NK-92 (cell line): Measurements from ENCODE around the gene KRTAP10-2.
"Not testable (repeated sequence)": the region's sequence is repeated elsewhere in the genome, so short reads cannot be mapped to it uniquely, and the experiment has no call there.

ENCODE experiments used
- DNase-seq: peaks from one replicate; lab custom pipeline; 2025; ENCODE audit not compliant: unreplicated experiment; lab: John Stamatoyannopoulos, UW

Gene KRTAP10-2

DNA sequence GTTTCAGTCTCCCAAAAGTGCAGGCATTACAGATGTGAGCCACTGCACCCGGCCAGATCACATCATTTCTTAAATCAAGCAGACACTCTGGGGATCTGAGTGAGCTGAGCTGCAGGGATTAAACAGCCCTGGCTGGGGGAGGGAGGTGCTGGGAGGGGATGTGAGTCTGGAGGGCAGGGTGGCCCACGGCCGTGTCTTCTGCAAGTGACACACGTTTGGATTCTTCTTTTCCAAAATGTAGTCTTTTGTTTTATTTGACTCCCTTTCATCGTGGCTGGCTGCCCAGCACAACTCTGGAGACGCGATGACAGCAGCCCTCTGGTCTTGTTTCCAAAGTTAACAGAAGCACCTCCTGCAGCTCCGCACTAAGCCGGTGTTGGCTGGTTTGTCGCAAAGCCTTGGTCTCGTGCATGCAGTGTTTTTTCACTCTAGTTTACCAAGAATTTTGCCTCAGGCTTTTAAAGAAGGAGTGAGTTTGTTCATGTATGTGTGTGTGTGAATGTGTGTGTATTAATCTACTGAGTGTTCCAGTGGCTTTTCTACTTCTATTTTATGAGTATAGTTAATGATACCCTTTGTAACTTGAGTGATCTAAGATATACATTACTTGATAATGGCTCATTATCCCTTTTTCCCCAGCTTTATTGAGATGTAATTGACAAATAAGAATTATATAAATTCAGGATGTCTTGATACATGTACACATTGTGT is 31.9 kb upstream of the KRTAP10-2 start:
- DNase-seq, result no peak

DNA sequence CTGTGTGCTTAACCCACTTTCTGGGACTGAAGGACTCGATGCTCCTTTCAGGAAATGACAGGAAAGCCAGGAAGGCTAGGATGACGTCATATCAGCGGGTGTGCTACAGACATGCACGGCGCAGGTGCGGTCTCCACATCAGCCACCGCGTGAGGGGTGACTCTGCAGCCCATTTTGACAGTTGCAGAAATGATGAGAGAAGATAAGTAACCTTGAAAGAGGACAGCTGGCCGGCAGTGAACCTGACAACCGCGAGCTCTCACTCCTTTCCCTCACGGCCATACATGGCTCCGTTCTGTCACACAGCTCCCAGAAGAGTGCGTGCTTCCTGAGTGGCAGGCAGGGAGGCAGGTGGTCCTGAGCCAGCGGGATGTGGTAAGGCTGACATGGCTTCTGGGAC is 30.8 kb upstream of the KRTAP10-2 start:
- DNase-seq, result no peak

DNA sequence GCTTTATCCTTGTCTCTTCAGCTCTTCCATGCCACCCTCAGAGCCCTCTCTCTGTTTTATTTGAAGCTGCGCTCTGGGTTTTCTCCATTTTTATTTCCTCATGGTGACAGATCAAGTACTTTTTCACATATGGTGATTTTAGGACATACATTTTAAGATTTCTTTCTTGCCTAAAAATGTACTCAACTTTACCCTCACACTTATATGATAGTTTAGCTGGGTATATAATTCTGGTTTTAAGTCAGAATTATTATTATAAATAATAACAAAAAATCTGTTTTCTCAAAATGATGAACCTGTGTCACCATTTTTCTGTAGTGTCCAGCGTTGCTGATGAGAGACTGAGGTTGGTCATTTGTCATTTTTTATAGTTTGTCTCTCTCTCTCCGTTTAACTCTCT is 29.9 kb upstream of the KRTAP10-2 start:
- DNase-seq, result no peak

DNA sequence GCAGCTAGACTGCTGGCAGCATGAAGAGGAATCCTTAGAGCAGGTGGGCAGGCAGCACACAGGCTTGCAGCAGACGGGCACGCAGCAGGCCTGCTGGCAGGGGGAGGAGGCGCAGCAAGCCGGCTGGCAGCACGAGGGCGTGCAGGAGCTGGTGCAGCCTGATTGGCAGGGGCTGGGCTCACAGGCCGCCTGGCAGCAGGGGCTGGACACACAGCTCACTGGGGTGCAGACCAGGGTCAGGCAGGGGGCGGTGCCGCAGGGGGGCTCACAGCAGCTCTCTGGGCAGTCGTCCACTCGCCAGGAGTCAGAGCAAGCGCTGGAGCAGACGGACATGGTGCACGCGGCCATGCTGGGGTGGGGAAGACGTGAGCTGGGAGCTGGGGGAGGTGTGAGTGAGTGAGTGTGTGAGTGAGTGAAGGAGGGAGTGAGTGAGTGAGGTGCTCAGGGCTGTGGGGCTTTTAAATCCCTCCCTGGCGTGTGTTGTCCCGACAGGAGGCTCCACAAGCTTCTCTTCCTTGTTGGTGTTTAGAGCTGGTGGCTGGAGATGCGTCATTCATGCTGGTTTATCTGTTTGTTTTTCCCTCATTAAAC is 29.0 kb upstream of the KRTAP10-2 start, which contains the start of gene KRTAP10-5:
KRTAP10-5 (minus strand) TSS at position 374 of the 591 bp plus-strand sequence; CDS start at position 348, 26 bp downstream.
- not testable (repeated sequence) for DNase-seq

DNA sequence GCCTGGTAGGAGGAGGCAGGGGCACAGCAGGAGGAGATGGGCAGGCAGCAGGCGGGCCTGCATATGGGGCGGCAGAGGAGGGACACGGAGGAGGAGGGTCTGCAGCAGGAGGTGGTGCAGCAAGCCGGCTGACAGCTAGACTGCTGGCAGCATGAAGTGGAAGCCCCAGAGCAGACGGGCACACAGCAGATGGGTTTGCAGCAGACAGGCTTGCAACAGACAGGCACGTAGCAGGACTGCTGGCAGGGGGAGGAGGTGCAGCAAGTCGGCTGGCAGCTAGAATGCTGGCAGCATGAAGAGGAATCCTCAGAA is 28.5 kb upstream of the KRTAP10-2 start:
- no peak for DNase-seq

DNA sequence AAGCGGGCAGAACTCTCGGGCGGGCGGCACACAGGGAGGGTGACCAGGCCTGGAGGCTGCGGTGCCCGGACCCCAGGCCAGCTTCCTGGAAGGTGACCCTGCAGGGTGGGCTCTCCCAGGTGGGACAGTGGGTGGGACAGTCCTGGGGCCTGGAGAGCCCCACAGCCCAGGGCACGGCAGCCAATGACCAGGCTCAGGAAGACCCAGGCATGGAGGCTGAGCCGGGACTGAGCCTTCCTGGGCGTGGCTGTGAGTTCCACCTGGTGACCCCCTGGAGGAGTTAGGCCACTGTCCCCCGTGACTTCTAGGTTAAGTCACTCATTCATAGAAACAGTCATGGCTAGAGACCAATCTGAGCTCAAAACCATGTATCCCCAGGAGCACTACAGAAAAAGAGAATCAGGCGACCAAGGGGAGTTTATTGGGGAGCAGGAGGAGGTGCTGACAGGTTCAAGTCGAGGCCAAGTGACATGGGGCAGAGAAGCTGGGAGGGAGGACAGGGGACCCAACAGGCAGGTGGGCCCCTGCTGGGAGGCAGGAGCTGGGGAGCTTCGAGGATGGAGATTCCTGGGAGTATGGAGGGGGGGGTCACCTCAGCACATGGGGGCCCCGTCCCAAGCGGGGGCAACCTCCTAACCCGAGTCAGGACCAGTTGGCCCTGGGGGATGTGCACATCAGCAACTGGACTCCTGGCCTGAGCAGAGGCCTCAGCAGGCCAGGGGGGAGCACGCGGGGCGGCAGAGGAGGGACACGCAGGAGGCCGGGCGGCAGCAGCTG is 27.9 kb upstream of the KRTAP10-2 start:
- no peak for DNase-seq

DNA sequence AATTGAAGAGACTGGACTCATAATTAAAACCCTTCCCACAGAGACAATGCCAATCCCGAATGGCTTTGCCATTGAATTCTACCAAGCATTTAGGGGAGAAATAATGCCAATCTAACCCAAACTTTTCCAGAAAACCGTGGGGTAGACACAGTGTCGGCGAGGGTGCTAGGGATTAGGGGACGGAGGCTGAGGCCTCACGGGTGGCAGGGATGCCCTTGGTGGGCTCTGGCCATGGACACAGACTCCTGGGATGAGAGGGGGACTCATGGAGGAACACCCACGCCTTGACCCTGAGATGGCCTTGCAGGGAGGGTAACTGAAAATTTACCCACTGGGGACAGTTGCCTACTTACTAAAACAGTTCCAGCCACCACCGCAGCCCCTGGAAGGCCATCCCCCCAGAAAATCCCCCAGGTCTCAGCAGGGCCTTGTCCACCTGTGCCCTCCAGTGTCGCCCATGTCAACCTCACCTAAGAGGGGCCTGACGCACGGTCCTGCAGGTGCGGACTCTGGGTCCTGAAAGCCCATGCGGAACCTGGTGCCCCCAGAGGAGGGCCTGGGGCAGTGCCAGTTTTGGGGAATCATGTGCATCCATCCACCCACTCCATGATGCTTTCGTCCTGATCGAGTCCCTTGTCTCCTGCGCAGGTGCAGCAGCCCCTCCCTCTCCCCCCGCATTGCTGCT is 27.2 kb upstream of the KRTAP10-2 start:
- DNase-seq, result no peak

DNA sequence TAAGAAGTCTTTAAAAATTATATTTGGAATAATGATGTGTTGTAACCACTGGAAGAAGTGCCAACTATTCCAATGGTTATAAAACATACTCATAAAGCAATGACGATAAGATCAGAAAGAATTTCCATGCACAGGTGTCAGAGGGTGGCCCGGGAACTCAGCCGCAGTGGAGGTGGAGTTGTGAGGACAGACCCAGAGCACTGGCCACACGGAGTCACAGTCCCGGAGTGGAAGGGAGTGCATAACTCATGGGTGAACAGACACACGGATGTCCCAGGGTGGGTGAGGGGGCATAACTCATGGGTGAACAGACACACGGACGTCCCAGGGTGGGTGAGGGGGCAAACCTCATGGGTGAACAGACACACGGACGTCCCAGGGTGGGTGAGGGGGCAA is 24.7 kb upstream of the KRTAP10-2 start:
- DNase-seq, result no peak

DNA sequence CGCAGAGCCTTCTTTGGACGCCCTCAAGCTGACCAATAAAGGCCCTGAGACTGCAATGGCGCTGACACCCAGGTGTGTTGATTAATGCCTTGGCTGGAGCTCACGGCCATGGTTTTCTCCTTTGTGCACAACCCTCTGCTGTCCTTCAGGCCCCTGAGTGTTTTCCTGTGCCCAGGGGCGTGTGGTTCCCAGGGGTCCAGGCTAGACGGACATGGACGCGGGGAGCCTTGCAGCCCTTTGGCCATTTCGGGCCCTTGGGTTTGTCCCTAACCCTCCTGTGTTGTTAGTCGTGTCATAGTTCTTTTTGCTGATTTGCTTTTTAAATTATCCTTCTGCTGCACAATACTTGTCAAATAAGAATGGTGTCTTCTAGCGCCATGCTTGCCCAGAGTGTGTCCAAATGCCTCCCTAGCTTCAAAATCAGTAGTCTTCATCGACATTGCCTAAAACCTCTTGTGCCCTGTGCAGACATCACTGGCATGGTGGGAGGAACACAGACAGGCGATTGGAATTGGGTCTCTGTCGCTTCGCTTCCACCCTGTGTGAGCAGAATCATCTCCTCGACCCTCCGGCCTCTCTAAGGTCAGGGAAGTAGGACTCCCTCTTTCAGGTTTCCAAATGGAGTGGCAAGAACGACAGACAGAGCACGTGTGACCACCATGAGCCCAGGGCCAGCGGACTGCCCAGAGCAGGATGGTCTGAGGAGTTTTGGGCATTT is 24.2 kb upstream of the KRTAP10-2 start:
- no peak for DNase-seq

DNA sequence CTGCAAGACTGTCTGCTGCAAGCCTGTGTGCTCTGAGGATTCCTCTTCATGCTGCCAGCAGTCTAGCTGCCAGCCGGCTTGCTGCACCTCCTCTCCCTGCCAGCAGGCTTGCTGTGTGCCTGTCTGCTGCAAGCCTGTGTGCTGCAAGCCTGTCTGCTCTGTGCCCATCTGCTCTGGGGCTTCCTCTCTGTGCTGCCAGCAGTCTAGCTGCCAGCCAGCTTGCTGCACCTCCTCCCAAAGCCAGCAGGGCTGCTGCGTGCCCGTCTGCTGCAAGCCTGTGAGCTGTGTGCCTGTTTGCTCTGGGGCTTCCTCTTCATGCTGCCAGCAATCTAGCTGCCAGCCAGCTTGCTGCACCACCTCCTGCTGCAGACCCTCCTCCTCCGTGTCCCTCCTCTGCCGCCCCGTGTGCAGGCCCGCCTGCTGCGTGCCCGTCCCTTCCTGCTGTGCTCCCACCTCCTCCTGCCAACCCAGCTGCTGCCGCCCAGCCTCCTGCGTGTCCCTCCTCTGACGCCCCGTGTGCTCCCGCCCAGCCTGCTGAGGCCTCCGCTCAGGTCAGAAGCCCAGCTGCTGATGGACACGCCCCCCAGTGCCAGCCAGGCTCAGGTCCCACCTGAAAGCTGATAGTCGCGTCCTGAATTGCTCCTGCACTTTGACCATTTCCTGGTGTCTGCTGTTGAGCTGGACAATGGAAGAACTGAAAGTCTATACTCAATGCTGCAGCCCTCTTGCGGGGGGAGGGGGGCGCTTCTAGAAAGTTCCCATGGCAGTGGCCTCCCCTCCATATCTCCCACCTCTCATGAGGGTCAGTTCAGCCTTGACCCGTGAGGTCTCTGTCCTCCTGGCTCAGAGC is 23.4 kb upstream of the KRTAP10-2 start:
- DNase-seq, result no peak

DNA sequence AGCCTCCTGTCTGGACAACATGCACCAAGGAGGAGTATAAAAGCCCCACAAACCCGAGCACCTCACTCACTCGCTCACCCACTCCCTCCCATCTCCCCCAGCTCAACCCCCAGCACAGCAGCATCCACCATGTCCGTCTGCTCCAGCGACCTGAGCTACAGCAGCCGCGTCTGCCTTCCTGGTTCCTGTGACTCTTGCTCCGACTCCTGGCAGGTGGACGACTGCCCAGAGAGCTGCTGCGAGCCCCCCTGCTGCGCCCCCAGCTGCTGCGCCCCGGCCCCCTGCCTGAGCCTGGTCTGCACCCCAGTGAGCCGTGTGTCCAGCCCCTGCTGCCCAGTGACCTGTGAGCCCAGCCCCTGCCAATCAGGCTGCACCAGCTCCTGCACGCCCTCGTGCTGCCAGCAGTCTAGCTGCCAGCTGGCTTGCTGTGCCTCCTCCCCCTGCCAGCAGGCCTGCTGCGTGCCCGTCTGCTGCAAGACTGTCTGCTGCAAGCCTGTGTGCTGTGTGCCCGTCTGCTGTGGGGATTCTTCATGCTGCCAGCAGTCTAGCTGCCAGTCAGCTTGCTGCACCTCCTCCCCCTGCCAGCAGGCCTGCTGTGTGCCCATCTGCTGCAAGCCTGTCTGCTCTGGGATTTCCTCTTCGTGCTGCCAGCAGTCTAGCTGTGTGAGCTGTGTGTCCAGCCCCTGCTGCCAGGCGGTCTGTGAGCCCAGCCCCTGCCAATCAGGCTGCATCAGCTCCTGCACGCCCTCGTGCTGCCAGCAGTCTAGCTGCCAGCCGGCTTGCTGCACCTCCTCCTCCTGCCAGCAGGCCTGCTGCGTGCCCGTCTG is 22.5 kb upstream of the KRTAP10-2 start, which contains the start of gene KRTAP10-4:
KRTAP10-4 (plus strand) TSS at position 100 of the 827 bp plus-strand sequence; CDS start at position 130, 30 bp downstream.
- DNase-seq, result not testable (repeated sequence)

DNA sequence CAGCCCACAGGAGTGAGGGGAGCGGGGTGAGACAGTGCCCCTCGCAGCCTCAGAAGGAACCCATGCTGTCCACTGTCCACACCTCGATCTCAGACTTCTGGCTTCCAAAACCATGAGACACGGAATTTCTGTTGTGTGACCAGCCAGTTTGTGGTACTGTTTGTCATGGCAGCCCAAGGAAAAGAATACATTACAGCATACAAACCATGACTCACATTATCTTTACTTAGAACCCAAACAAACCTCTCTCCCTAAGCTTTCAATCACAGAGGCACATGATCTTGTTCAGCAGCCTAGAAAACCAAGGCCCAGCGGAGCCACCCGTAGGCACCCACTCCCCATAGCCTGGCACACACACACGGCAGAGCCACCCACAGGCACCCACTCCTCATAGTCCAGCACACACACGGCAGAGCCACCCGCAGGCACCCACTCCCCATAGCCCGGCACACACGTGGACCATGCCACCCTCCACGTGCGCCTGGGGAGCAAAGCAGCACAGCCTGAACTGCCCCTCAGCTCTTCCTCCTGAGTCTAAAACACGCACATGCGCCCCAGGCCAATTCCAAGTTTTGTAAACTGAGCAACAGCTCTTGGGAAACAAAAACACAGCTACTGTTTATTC is 21.8 kb upstream of the KRTAP10-2 start:
- DNase-seq, result no peak

DNA sequence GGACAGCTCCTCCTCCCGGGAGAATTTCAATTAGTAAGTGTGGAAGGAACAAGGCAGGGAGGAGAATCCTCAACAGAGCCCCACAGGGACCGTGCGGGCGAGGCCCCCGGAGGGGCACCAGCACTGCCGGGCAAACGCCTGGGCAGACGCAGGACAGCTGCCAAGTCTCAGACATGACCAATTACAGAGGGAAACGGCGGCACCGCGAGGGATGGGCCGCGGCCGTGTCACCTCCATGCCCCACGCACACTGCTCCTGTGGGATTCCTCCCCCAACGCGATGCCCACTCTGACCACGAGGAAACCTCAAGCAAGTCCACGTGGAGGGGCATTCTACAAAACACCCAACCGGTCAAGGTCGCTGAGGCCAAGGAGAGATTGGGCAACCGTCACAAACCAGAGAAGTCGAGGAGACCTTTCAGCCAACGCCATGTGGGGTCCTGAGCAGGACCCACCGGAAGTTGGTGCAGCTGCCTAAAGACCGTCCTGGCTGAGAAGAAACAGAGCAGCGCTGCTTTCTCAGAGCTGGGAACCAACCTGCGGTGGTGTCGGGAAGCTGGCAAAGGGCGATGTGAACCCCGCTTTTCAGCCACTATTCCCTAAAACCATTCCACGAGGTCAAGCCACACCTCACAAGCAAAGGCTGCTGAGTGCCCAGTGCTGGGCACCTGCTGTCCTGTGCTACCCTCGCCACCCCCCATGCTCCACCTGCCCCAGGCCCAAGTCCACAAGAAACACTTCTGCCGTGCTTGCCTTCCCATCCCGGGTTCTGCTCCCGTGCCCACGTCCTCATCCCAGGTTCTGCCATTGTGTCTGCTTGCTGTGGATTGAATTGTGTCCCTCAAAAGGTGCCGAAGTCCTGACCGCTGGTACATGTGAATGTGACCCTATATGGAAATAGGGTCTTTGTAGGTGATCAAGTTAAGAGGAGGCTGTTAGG is 20.8 kb upstream of the KRTAP10-2 start:
- DNase-seq, result no peak

DNA sequence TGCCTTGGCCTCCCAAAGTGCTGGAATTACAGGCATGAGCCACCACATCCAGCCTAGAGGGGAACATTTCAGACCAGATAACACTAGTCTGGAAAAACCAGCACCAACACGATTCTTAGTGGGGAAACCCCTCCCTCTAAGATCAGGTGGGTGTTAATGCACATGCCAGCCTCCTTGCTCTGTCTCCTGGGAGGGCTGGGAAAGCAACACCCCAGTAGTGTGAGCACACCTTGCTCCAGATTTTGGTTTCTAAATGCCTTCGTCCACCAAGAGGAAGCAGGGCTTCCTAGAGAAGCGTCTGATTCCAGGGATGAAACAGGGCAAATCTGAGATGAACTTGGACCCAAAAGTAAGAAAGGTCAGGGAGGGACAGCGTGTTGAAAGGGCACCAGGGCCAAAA is 20.0 kb upstream of the KRTAP10-2 start:
- DNase-seq, result no peak

DNA sequence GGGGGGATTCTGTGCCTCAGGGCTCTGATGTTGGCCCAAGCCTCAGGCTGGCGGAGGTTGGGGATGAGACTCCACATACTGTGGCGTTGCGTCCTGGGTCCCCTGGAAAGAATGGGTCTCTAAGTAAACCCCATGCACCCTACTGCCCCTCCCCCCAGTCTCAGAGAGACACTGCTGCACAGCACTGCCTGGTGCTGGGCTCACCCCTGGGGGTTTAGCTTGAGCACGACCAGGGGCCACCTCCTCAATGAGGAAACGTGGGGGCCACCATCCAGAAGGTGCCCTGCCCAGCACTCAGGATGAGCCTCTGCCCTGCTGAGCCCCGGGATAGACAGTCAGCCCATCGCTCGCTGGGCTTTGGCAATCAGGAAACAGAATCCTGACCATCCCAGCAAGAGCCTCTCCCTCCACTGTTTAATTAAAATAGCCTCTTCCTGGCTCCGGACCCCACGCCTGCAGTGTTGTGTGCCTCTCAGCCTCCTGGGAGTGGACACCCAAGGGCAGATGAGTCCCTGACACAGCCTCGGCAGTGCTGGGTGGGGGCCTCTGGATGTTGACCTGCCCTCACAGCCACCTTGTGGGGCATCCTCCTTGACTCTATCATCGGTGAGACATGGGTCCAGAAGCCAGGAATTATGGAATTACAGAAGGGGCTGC is 18.7 kb upstream of the KRTAP10-2 start:
- no peak for DNase-seq

DNA sequence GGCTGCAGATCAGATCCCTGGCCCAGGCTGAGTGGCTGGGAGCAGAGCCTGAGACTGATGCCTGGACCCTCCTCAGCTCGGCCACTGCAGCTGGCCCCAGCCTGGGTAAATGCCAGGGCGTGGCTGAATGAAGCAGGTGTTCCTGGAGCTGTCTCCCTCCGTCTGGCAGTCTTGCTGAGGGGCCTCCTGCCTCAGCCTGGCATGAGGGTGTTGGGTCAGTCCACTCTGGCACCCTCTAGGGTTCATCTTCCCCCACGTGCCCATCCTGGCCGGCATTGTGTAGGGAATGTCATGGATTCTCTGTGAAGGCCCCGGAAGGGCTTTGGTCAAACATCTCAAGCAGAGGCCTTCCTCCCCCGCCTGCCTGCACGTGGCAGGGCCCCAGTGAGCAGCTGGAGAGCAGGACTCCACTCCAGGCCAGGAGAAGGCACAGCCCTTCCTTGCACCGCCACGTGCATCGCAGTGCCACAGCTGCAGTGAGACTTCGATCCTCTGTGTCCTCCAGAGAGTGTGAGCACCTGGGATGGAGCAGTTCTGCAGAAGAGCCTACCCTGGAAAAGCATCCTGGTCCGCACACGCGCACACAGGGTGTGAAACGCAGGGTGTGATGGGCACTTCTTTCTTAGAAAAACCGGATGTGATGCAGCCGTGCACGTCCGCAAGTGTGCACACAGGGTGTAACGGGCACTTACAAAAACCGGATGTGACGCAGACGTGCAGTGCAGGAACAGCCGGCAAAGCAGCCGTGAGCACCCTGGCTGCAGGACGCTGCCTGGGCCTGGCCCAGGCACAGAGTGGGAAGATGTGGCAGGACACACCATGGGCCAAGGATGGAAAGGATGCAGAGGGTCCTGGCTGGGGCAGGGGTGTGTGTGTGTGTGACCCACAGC is 17.6 kb upstream of the KRTAP10-2 start:
- no peak for DNase-seq
